GM12891 (cell line): Measurements from ENCODE around the gene ARHGAP24.

ENCODE experiments used
- PAX5 ChIP-seq: IDR thresholded peaks from 2 replicates; pipeline ENCODE4 v1.6.1; 2011; ENCODE audit warnings: low read length, moderate library complexity, mild to moderate bottlenecking; ENCODE audit not compliant: insufficient read depth, severe bottlenecking
- POLR2A ChIP-seq: IDR thresholded peaks from 2 replicates; pipeline ENCODE4 v1.6.1; 2011; ENCODE audit warnings: low read depth, low read length, control low read depth
- POLR2AphosphoS5 ChIP-seq: IDR thresholded peaks from 2 replicates; pipeline ENCODE4 v1.6.1; 2011; ENCODE audit warnings: low read depth, low read length, control low read depth
- POU2F2 ChIP-seq: IDR thresholded peaks from 2 replicates; pipeline ENCODE4 v1.6.1; 2011; ENCODE audit warnings: low read depth, mild to moderate bottlenecking, control low read depth, low read length, moderate library complexity
- SPI1 ChIP-seq: IDR thresholded peaks from 2 replicates; pipeline ENCODE4 v1.6.1; 2011; ENCODE audit warnings: low read depth, low read length, control low read depth
- TAF1 ChIP-seq: IDR thresholded peaks from 2 replicates; pipeline ENCODE4 v1.6.1; 2011; ENCODE audit warnings: low read depth, low read length, control low read depth

- TF ChIP-seq POLR2A (no peak), POLR2AphosphoS5 (no peak), SPI1 (no peak), TAF1 (no peak), PAX5 (no peak), POU2F2 (no peak)
These were observed 331.4 kb downstream of the ARHGAP24 start for GRCh38 chr4:85806334-85806733.
